PC-9 (cell line): ENCODE measurements around the gene ZNF705A.
"Not testable (repeated sequence)": the region's sequence is repeated elsewhere in the genome, so short reads cannot be mapped to it uniquely, and the experiment has no call there.

ENCODE experiments used
- EZH2 ChIP-seq: fragments of 200-600 bp; sonication (generic); IDR thresholded peaks from 2 replicates; pipeline ENCODE4 v1.8.0; 2017; ENCODE audit warnings: antibody characterized with exemption, low read depth
- TF ChIP-seq, protein P1 (sequence below): fragments of 200-600 bp; sonication (generic); conservative IDR thresholded peaks from 2 replicates; pipeline ENCODE4 v1.6.1; 2017; ENCODE audit warnings: mixed run types, antibody characterized with exemption, mild to moderate bottlenecking, moderate library complexity

DNA sequence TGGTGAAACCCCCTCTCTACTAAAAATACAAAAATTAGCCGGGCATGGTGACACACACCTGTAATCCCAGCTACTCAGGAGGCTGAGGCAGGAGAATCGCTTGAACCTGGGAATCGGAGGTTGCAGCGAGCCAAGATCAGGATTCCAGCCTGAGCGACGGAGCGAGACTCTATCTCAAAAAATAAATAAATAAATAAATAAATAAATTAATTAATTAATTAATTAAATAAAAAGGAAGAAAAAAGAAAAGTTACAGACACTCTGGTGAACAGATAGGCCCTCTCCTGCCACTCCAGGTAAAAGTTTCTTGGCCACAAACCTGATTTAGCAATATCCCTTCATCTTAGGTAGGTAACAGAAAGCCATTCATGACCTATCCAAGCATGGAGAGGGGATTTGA, 26.1 kb downstream of the ZNF705A start:
- not testable (repeated sequence) for TF ChIP-seq EZH2
- TF ChIP-seq, protein P1, sequence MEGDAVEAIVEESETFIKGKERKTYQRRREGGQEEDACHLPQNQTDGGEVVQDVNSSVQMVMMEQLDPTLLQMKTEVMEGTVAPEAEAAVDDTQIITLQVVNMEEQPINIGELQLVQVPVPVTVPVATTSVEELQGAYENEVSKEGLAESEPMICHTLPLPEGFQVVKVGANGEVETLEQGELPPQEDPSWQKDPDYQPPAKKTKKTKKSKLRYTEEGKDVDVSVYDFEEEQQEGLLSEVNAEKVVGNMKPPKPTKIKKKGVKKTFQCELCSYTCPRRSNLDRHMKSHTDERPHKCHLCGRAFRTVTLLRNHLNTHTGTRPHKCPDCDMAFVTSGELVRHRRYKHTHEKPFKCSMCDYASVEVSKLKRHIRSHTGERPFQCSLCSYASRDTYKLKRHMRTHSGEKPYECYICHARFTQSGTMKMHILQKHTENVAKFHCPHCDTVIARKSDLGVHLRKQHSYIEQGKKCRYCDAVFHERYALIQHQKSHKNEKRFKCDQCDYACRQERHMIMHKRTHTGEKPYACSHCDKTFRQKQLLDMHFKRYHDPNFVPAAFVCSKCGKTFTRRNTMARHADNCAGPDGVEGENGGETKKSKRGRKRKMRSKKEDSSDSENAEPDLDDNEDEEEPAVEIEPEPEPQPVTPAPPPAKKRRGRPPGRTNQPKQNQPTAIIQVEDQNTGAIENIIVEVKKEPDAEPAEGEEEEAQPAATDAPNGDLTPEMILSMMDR = not testable (repeated sequence)
